Measurements from ENCODE around the gene XCL2. TPM values are rescaled to one million over a fixed set of nuclear protein-coding genes. Genes with fewer than 3 reads are reported as not detected.

The XCL2 gene
- total and polyA plus RNA-seq, 2 of the 4 experiments (the other 2 are of a cell fraction), result not detected

- Histone ChIP-seq H3K56ac (ENCODE audit: extremely low read depth, insufficient read depth, low read length) (no peak overlapping the region), H3K36me3 (ENCODE audit: control insufficient read depth, insufficient read depth, low read length) (no peaks in the 10 kb centered on the region), H2AK9ac (replicated peaks; ENCODE audit: low read depth, low read length, poor library complexity) (no peak overlapping the region), H3K27ac (ENCODE audit: insufficient read depth, low read length) (no peak overlapping the region), H3K9me3 (ENCODE audit: control insufficient read depth, insufficient read depth, low read length) (no peaks in the 10 kb centered on the region), H4K20me1 (ENCODE audit: insufficient read depth, low read length) (no peaks in the 10 kb centered on the region), H3K9me1 (ENCODE audit: insufficient read depth, low read length) (no peaks in the 10 kb centered on the region), H3K4me2 (ENCODE audit: low read depth, low read length) (no peak overlapping the region), H2BK15ac (ENCODE audit: low read depth, low read length) (no peak overlapping the region), H3K18ac (ENCODE audit: low read depth, low read length) (no peak overlapping the region), H4K5ac (ENCODE audit: low read depth, low read length) (no peak overlapping the region), H2AK5ac (ENCODE audit: low read depth, low read length) (no peak overlapping the region), H4K91ac (ENCODE audit: insufficient read depth, low read depth, low read length) (no peak overlapping the region), H3K14ac (replicated peaks; ENCODE audit: low read depth, low read length) (no peak overlapping the region), H2BK20ac (ENCODE audit: low read depth, low read length) (no peak overlapping the region), H2BK120ac (ENCODE audit: low read depth, low read length) (no peak overlapping the region), H2AFZ (replicated peaks; ENCODE audit: low read length, poor library complexity) (no peak overlapping the region), H3K23ac (ENCODE audit: low read depth, low read length) (no peak overlapping the region), H3K27me3 (ENCODE audit: control insufficient read depth, insufficient read depth, low read length) (no peaks in the 10 kb centered on the region), H3K9ac (ENCODE audit: low read depth, low read length) (no peak overlapping the region), H3K4me1 (ENCODE audit: control insufficient read depth, insufficient read depth, low read length) (no peaks in the 10 kb centered on the region), H2BK5ac (ENCODE audit: low read depth, low read length, poor library complexity, severe bottlenecking) (no peak overlapping the region), H3K79me1 (ENCODE audit: low read depth in 1 of 2, low read length in 2 of 2) (no peaks in the 10 kb centered on the region), H4K8ac (ENCODE audit: low read depth in 2 of 2, low read length in 2 of 2) (no peak overlapping the region), H3K4ac (ENCODE audit: low read depth, low read length) (no peak overlapping the region), H3K4me3 (ENCODE audit: insufficient read depth, low read depth, low read length) (no peak overlapping the region)
- dilution Hi-C loops (cut with HindIII; ENCODE audit: low sequenced_read_pairs, unreplicated experiment), result no loop called here
- TF ChIP-seq RAD21 (IDR thresholded peaks at IDR 0.05; ENCODE audit: low read length) (no peak), BHLHE40 (IDR thresholded peaks at IDR 0.05; ENCODE audit: low read depth, low read length) (no peak), RCOR1 (IDR thresholded peaks at IDR 0.05; ENCODE audit: insufficient replicate concordance, low read length) (no peak), USF2 (IDR thresholded peaks at IDR 0.05; ENCODE audit: low read depth, low read length) (no peak), POLR2A (IDR thresholded peaks at IDR 0.05; ENCODE audit: low read depth, low read length) (no peak), MXI1 (IDR thresholded peaks at IDR 0.05; ENCODE audit: borderline replicate concordance, low read depth, low read length) (no peak), SMC3 (IDR thresholded peaks at IDR 0.05; ENCODE audit: low read depth, low read length) (no peak), CTCF (conservative IDR thresholded peaks at IDR 0.05; ENCODE audit: low read depth, low read length) (no peak), MAFK (IDR thresholded peaks at IDR 0.05; ENCODE audit: low read depth, low read length) (no peak), MAZ (IDR thresholded peaks at IDR 0.05; ENCODE audit: borderline replicate concordance, low read depth, low read length) (no peak)
- CTCF ChIA-PET, result no interaction called here
- 10% methylated on average over 2 of the region's 5 CpGs; no CpG with 5 or more reads in 1 of the 2 experiments for WGBS, 2 experiments (ENCODE audit: extremely low coverage in 2 of 2, insufficient read length in 1 of 2)
- intact Hi-C loops (cut with micrococcal nuclease), result no loop called here
- in situ Hi-C loops (cut with MboI; ENCODE audit: low sequenced_read_pairs), result no loop called here
- DNase-seq, result no peak
- ATAC-seq (ENCODE audit: low read depth), result no peak
- POLR2A ChIA-PET (ENCODE audit: unreplicated experiment), result no interaction called here
- no TSS peak for BruUV-seq (replicated peaks)
These were observed 11.0 kb upstream of the XCL2 start for GRCh38 chr1:168554603-168555483.
